Measurements from ENCODE around the gene ATP2A1. TPM values are rescaled to one million over a fixed set of nuclear protein-coding genes. Genes with fewer than 3 reads are reported as not detected.

Gene ATP2A1
- total and polyA plus RNA-seq, 2 experiments from 2014 or later = 0.73 to 4.0 TPM

DNA sequence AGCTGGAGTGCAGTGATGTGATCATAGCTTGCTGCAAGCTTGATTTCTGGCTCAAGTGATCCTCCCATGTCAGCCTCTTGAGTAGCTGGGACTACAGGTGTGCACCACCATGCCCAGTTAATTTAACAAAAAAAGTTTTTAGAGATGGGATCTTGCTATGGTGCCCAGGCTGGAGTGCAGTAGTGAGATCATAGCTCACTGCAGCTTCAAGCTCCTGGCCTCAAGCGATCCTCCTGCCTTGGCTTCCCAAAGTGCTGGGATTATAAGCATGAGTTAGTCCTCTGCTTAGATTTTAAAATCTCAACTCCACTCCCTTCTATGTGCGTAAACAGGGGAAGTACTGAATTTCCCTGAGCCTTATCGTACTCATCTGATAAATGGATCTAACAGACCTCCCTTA is 40.4 kb downstream of the ATP2A1 start (continued):
- TF ChIP-seq STAT1 (IDR thresholded peaks at IDR 0.05; ENCODE audit: unreplicated experiment) = no peak
- TF ChIP-seq ZNF331 (CRISPR knock-in tag; IDR thresholded peaks at IDR 0.05; ENCODE audit: low read depth) = no peak
- TF ChIP-seq POLR2AphosphoS5 (IDR thresholded peaks at IDR 0.05; ENCODE audit: low read depth) = no peak
- TF ChIP-seq, protein P1, sequence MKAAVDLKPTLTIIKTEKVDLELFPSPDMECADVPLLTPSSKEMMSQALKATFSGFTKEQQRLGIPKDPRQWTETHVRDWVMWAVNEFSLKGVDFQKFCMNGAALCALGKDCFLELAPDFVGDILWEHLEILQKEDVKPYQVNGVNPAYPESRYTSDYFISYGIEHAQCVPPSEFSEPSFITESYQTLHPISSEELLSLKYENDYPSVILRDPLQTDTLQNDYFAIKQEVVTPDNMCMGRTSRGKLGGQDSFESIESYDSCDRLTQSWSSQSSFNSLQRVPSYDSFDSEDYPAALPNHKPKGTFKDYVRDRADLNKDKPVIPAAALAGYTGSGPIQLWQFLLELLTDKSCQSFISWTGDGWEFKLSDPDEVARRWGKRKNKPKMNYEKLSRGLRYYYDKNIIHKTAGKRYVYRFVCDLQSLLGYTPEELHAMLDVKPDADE (IDR thresholded peaks at IDR 0.05) = no peak
- no peak for TF ChIP-seq EZH2 (IDR thresholded peaks at IDR 0.05; ENCODE audit: low read depth, unreplicated experiment)
- TF ChIP-seq ZNF114 (CRISPR knock-in tag; IDR thresholded peaks at IDR 0.05) = no peak
- TF ChIP-seq, protein P2, sequence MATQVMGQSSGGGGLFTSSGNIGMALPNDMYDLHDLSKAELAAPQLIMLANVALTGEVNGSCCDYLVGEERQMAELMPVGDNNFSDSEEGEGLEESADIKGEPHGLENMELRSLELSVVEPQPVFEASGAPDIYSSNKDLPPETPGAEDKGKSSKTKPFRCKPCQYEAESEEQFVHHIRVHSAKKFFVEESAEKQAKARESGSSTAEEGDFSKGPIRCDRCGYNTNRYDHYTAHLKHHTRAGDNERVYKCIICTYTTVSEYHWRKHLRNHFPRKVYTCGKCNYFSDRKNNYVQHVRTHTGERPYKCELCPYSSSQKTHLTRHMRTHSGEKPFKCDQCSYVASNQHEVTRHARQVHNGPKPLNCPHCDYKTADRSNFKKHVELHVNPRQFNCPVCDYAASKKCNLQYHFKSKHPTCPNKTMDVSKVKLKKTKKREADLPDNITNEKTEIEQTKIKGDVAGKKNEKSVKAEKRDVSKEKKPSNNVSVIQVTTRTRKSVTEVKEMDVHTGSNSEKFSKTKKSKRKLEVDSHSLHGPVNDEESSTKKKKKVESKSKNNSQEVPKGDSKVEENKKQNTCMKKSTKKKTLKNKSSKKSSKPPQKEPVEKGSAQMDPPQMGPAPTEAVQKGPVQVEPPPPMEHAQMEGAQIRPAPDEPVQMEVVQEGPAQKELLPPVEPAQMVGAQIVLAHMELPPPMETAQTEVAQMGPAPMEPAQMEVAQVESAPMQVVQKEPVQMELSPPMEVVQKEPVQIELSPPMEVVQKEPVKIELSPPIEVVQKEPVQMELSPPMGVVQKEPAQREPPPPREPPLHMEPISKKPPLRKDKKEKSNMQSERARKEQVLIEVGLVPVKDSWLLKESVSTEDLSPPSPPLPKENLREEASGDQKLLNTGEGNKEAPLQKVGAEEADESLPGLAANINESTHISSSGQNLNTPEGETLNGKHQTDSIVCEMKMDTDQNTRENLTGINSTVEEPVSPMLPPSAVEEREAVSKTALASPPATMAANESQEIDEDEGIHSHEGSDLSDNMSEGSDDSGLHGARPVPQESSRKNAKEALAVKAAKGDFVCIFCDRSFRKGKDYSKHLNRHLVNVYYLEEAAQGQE (IDR thresholded peaks at IDR 0.05; ENCODE audit: unreplicated experiment) = no peak
- no peak for TF ChIP-seq NANOG (IDR thresholded peaks at IDR 0.05; ENCODE audit: borderline replicate concordance)
- no peak for TF ChIP-seq EZH2phosphoT487 (IDR thresholded peaks at IDR 0.05; ENCODE audit: unreplicated experiment)
- TF ChIP-seq, protein P3, sequence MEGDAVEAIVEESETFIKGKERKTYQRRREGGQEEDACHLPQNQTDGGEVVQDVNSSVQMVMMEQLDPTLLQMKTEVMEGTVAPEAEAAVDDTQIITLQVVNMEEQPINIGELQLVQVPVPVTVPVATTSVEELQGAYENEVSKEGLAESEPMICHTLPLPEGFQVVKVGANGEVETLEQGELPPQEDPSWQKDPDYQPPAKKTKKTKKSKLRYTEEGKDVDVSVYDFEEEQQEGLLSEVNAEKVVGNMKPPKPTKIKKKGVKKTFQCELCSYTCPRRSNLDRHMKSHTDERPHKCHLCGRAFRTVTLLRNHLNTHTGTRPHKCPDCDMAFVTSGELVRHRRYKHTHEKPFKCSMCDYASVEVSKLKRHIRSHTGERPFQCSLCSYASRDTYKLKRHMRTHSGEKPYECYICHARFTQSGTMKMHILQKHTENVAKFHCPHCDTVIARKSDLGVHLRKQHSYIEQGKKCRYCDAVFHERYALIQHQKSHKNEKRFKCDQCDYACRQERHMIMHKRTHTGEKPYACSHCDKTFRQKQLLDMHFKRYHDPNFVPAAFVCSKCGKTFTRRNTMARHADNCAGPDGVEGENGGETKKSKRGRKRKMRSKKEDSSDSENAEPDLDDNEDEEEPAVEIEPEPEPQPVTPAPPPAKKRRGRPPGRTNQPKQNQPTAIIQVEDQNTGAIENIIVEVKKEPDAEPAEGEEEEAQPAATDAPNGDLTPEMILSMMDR (conservative IDR thresholded peaks at IDR 0.05; ENCODE audit: low read depth in 2 of 2) = no peak
- no peak for TF ChIP-seq JUNB (IDR thresholded peaks at IDR 0.05; ENCODE audit: unreplicated experiment)

DNA sequence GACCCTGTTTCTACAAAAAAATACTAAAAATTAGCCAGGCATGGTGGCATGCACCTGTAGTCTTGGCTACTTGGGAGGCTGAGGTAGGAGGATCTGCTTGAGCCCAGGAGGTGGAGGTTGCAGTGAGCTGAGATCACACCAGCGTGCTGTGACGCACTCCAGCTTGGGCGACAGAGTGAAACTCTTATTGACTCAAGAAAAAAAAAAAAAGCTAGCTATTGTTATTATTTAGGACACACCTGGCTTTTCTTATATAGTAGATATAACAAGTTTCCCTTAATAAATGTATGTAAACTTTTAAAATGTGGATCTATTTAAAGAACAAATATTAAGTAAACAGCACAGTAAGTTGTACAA is 44.9 kb downstream of the ATP2A1 start:
- no peak overlapping the region for H3K27ac Mint-ChIP-seq
- Histone ChIP-seq H3K9me2 (ENCODE audit: insufficient read depth) (no peaks in the 10 kb centered on the region), H3K79me2 (replicated peaks; ENCODE audit: insufficient read depth) (0 out of 2 replicates have a peak, but pooled peaks cover 4% of the 10 kb centered on the region), H3K36me3 (ENCODE audit: insufficient read depth) (0 out of 2 replicates have a peak, but pooled peaks cover 4% of the 10 kb centered on the region), H2AFZ (no peak overlapping the region), H3F3A (replicated peaks; ENCODE audit: low read depth) (peaks cover 20% of the 10 kb centered on the region), H3K4me2 (peak overlapping the region; percentile 97), H3K27ac (ENCODE audit: low read depth) (no peak overlapping the region), H3K27me3 (ENCODE audit: insufficient read depth) (no peaks in the 10 kb centered on the region), H3K4me1 (ENCODE audit: insufficient read depth) (peaks cover 10% of the 10 kb centered on the region), H3K4me3 (peak overlapping the region; percentile 98), H4K20me1 (replicated peaks; ENCODE audit: insufficient read depth) (no peaks in the 10 kb centered on the region; the same call in 1 of the 2 replicates)
- H3K4me1 Mint-ChIP-seq = peaks cover 11% of the 10 kb centered on the region
- H3K9me3 Mint-ChIP-seq = no peaks in the 10 kb centered on the region; the same call in 1 of the 3 replicates
- peaks cover 14% of the 10 kb centered on the region for H3K27me3 Mint-ChIP-seq (ENCODE audit: insufficient read depth, low read depth, poor library complexity)
- ATAC-seq = no peak
- H3K4me3 Mint-ChIP-seq = peak overlapping the region; percentile 95
- no peak for DNase-seq (ENCODE audit: low spot score)
- peaks cover 15% of the 10 kb centered on the region; the same call in 2 of the 3 replicates for H3K36me3 Mint-ChIP-seq (ENCODE audit: low read depth)
- TF ChIP-seq CREB1 (CRISPR knock-in tag; IDR thresholded peaks at IDR 0.05; ENCODE audit: low read depth) = no peak
- TF ChIP-seq EZH2phosphoT487 (IDR thresholded peaks at IDR 0.05; ENCODE audit: unreplicated experiment) = no peak
- TF ChIP-seq, protein P4, sequence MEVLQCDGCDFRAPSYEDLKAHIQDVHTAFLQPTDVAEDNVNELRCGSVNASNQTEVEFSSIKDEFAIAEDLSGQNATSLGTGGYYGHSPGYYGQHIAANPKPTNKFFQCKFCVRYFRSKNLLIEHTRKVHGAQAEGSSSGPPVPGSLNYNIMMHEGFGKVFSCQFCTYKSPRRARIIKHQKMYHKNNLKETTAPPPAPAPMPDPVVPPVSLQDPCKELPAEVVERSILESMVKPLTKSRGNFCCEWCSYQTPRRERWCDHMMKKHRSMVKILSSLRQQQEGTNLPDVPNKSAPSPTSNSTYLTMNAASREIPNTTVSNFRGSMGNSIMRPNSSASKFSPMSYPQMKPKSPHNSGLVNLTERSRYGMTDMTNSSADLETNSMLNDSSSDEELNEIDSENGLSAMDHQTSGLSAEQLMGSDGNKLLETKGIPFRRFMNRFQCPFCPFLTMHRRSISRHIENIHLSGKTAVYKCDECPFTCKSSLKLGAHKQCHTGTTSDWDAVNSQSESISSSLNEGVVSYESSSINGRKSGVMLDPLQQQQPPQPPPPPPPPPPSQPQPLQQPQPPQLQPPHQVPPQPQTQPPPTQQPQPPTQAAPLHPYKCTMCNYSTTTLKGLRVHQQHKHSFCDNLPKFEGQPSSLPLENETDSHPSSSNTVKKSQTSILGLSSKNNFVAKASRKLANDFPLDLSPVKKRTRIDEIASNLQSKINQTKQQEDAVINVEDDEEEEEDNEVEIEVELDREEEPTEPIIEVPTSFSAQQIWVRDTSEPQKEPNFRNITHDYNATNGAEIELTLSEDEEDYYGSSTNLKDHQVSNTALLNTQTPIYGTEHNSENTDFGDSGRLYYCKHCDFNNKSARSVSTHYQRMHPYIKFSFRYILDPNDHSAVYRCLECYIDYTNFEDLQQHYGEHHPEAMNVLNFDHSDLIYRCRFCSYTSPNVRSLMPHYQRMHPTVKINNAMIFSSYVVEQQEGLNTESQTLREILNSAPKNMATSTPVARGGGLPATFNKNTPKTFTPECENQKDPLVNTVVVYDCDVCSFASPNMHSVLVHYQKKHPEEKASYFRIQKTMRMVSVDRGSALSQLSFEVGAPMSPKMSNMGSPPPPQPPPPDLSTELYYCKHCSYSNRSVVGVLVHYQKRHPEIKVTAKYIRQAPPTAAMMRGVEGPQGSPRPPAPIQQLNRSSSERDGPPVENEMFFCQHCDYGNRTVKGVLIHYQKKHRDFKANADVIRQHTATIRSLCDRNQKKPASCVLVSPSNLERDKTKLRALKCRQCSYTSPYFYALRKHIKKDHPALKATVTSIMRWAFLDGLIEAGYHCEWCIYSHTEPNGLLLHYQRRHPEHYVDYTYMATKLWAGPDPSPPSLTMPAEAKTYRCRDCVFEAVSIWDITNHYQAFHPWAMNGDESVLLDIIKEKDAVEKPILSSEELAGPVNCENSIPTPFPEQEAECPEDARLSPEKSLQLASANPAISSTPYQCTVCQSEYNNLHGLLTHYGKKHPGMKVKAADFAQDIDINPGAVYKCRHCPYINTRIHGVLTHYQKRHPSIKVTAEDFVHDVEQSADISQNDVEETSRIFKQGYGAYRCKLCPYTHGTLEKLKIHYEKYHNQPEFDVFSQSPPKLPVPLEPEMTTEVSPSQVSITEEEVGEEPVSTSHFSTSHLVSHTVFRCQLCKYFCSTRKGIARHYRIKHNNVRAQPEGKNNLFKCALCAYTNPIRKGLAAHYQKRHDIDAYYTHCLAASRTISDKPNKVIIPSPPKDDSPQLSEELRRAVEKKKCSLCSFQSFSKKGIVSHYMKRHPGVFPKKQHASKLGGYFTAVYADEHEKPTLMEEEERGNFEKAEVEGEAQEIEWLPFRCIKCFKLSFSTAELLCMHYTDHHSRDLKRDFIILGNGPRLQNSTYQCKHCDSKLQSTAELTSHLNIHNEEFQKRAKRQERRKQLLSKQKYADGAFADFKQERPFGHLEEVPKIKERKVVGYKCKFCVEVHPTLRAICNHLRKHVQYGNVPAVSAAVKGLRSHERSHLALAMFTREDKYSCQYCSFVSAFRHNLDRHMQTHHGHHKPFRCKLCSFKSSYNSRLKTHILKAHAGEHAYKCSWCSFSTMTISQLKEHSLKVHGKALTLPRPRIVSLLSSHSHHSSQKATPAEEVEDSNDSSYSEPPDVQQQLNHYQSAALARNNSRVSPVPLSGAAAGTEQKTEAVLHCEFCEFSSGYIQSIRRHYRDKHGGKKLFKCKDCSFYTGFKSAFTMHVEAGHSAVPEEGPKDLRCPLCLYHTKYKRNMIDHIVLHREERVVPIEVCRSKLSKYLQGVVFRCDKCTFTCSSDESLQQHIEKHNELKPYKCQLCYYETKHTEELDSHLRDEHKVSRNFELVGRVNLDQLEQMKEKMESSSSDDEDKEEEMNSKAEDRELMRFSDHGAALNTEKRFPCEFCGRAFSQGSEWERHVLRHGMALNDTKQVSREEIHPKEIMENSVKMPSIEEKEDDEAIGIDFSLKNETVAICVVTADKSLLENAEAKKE (CRISPR knock-in tag; IDR thresholded peaks at IDR 0.05) = no peak

Measured in GM23338 (cell line).